HEK293 (cell line): ENCODE measurements around the gene FFAR2.
A peak's percentile ranks its signal among the peaks of the same experiment; 100 is the strongest.

ENCODE experiments used
- HIC1 ChIP-seq: fragments of 450-650 bp; formaldehyde crosslinking; IDR thresholded peaks from 2 replicates; pipeline ENCODE4 v1.5.1; 2016; ENCODE audit warnings: missing biosample characterization, missing genetic modification characterization
- KLF7 ChIP-seq: fragments of 450-650 bp; formaldehyde crosslinking; IDR thresholded peaks from 2 replicates; pipeline ENCODE4 v1.5.1; 2016; ENCODE audit warnings: missing biosample characterization, missing genetic modification characterization, borderline replicate concordance
- OVOL3 ChIP-seq: fragments of 450-650 bp; formaldehyde crosslinking; IDR thresholded peaks from 2 replicates; pipeline ENCODE4 v1.5.1; 2016; ENCODE audit warnings: missing biosample characterization, missing genetic modification characterization
- RBAK ChIP-seq: fragments of 450-650 bp; formaldehyde crosslinking; IDR thresholded peaks from 2 replicates; pipeline ENCODE4 v1.5.1; 2016; ENCODE audit warnings: missing biosample characterization, missing genetic modification characterization
- REST ChIP-seq: fragments of 450-650 bp; formaldehyde crosslinking; IDR thresholded peaks from 2 replicates; pipeline ENCODE4 v1.5.1; 2016; ENCODE audit warnings: missing biosample characterization, missing genetic modification characterization
- ZBTB21 ChIP-seq: fragments of 450-650 bp; formaldehyde crosslinking; IDR thresholded peaks from 2 replicates; pipeline ENCODE4 v1.5.1; 2017; ENCODE audit warnings: missing biosample characterization, missing genetic modification characterization
- ZBTB8A ChIP-seq: fragments of 450-650 bp; formaldehyde crosslinking; IDR thresholded peaks from 2 replicates; pipeline ENCODE4 v1.5.1; 2016; ENCODE audit warnings: missing biosample characterization, missing genetic modification characterization
- ZFP3 ChIP-seq: fragments of 450-650 bp; formaldehyde crosslinking; IDR thresholded peaks from 2 replicates; pipeline ENCODE4 v1.5.1; 2016; ENCODE audit warnings: low read depth, missing biosample characterization, missing genetic modification characterization
- ZNF121 ChIP-seq: fragments of 450-650 bp; formaldehyde crosslinking; IDR thresholded peaks from 2 replicates; pipeline ENCODE4 v1.5.1; 2016; ENCODE audit warnings: missing biosample characterization, missing genetic modification characterization
- ZNF140 ChIP-seq: fragments of 450-650 bp; formaldehyde crosslinking; IDR thresholded peaks from 2 replicates; pipeline ENCODE4 v1.5.1; 2016; ENCODE audit warnings: missing biosample characterization, missing genetic modification characterization
- ZNF16 ChIP-seq: fragments of 450-650 bp; formaldehyde crosslinking; IDR thresholded peaks from 2 replicates; pipeline ENCODE4 v1.5.1; 2016; ENCODE audit warnings: low read depth, missing biosample characterization, missing genetic modification characterization
- ZNF18 ChIP-seq: fragments of 450-650 bp; formaldehyde crosslinking; IDR thresholded peaks from 2 replicates; pipeline ENCODE4 v1.5.1; 2016; ENCODE audit warnings: missing biosample characterization, missing genetic modification characterization
- ZNF202 ChIP-seq: fragments of 450-650 bp; formaldehyde crosslinking; IDR thresholded peaks from 2 replicates; pipeline ENCODE4 v1.5.1; 2016; ENCODE audit warnings: missing biosample characterization, missing genetic modification characterization, borderline replicate concordance
- ZNF223 ChIP-seq: fragments of 450-650 bp; formaldehyde crosslinking; IDR thresholded peaks from 2 replicates; pipeline ENCODE4 v1.5.1; 2016; ENCODE audit warnings: missing biosample characterization, missing genetic modification characterization
- ZNF24 ChIP-seq: fragments of 450-650 bp; formaldehyde crosslinking; IDR thresholded peaks from 2 replicates; pipeline ENCODE4 v1.5.1; 2016; ENCODE audit warnings: missing biosample characterization, missing genetic modification characterization
- ZNF266 ChIP-seq: fragments of 450-650 bp; formaldehyde crosslinking; IDR thresholded peaks from 2 replicates; pipeline ENCODE4 v1.5.1; 2016; ENCODE audit warnings: missing biosample characterization, missing genetic modification characterization, low read depth
- ZNF292 ChIP-seq: fragments of 450-650 bp; formaldehyde crosslinking; IDR thresholded peaks from 2 replicates; pipeline ENCODE4 v1.5.1; 2016; ENCODE audit warnings: low read depth, missing biosample characterization, missing genetic modification characterization, borderline replicate concordance
- ZNF324 ChIP-seq: fragments of 450-650 bp; formaldehyde crosslinking; IDR thresholded peaks from 2 replicates; pipeline ENCODE4 v1.5.1; 2016; ENCODE audit warnings: missing biosample characterization, missing genetic modification characterization
- ZNF354C ChIP-seq: fragments of 450-650 bp; formaldehyde crosslinking; IDR thresholded peaks from 2 replicates; pipeline ENCODE4 v1.5.1; 2016; ENCODE audit warnings: missing biosample characterization, missing genetic modification characterization, low read depth, borderline replicate concordance
- ZNF394 ChIP-seq: fragments of 450-650 bp; formaldehyde crosslinking; IDR thresholded peaks from 2 replicates; pipeline ENCODE4 v1.5.1; 2016; ENCODE audit warnings: missing biosample characterization, missing genetic modification characterization, mild to moderate bottlenecking, moderate library complexity, borderline replicate concordance
- ZNF404 ChIP-seq: fragments of 450-650 bp; formaldehyde crosslinking; IDR thresholded peaks from 2 replicates; pipeline ENCODE4 v1.5.1; 2017; ENCODE audit warnings: missing biosample characterization, missing genetic modification characterization
- ZNF433 ChIP-seq: fragments of 450-650 bp; formaldehyde crosslinking; IDR thresholded peaks from 2 replicates; pipeline ENCODE4 v1.5.1; 2016; ENCODE audit warnings: missing biosample characterization, missing genetic modification characterization, low read depth
- ZNF514 ChIP-seq: fragments of 450-650 bp; formaldehyde crosslinking; IDR thresholded peaks from 2 replicates; pipeline ENCODE4 v1.5.1; 2016; ENCODE audit warnings: missing biosample characterization, missing genetic modification characterization
- ZNF555 ChIP-seq: fragments of 450-650 bp; formaldehyde crosslinking; conservative IDR thresholded peaks from 2 replicates; pipeline ENCODE4 v1.5.1; 2017; ENCODE audit warnings: missing biosample characterization, mild to moderate bottlenecking, missing genetic modification characterization, inconsistent platforms
- ZNF558 ChIP-seq: fragments of 450-650 bp; formaldehyde crosslinking; IDR thresholded peaks from 2 replicates; pipeline ENCODE4 v1.5.1; 2016; ENCODE audit warnings: missing biosample characterization, missing genetic modification characterization
- ZNF560 ChIP-seq: fragments of 450-650 bp; formaldehyde crosslinking; IDR thresholded peaks from 2 replicates; pipeline ENCODE4 v1.5.1; 2017; ENCODE audit warnings: missing biosample characterization, missing genetic modification characterization, borderline replicate concordance
- ZNF580 ChIP-seq: fragments of 450-650 bp; formaldehyde crosslinking; IDR thresholded peaks from 2 replicates; pipeline ENCODE4 v1.5.1; 2016; ENCODE audit warnings: missing biosample characterization, missing genetic modification characterization
- ZNF629 ChIP-seq: fragments of 450-650 bp; formaldehyde crosslinking; IDR thresholded peaks from 2 replicates; pipeline ENCODE4 v1.5.1; 2017; ENCODE audit warnings: missing biosample characterization, missing genetic modification characterization
- ZNF654 ChIP-seq: fragments of 450-650 bp; formaldehyde crosslinking; IDR thresholded peaks from 2 replicates; pipeline ENCODE4 v1.5.1; 2016; ENCODE audit warnings: low read depth, missing biosample characterization, missing genetic modification characterization
- ZNF791 ChIP-seq: fragments of 450-650 bp; formaldehyde crosslinking; IDR thresholded peaks from 2 replicates; pipeline ENCODE4 v1.5.1; 2016; ENCODE audit warnings: missing biosample characterization, missing genetic modification characterization
- ZSCAN23 ChIP-seq: fragments of 450-650 bp; formaldehyde crosslinking; IDR thresholded peaks from 2 replicates; pipeline ENCODE4 v1.5.1; 2016; ENCODE audit warnings: missing biosample characterization, missing genetic modification characterization
- ZSCAN4 ChIP-seq: fragments of 450-650 bp; formaldehyde crosslinking; IDR thresholded peaks from 2 replicates; pipeline ENCODE4 v1.5.1; 2017; ENCODE audit warnings: missing biosample characterization, missing genetic modification characterization
- ZXDB ChIP-seq: fragments of 450-650 bp; formaldehyde crosslinking; IDR thresholded peaks from 2 replicates; pipeline ENCODE4 v1.5.1; 2016; ENCODE audit warnings: missing biosample characterization, missing genetic modification characterization

FFAR2 gene

GRCh38 chr19:35461788-35462187 lies 13.7 kb downstream of the FFAR2 start (continued):
- peak; percentile 99 for TF ChIP-seq ZNF394 (tag by site-specific recombination)
- TF ChIP-seq ZNF223 (tag by site-specific recombination) = 0 out of 2 replicates have a peak, but pooled peaks have one; percentile 68
- peak; percentile 37; the same call in 1 of the 2 replicates for TF ChIP-seq ZNF324 (tag by site-specific recombination)
- TF ChIP-seq ZNF266 (tag by site-specific recombination) = peak; percentile 93
- TF ChIP-seq ZNF629 (tag by site-specific recombination) = peak; percentile 77
- TF ChIP-seq ZNF433 (tag by site-specific recombination) = peak; percentile 96
- TF ChIP-seq ZNF202 = peak; percentile 97
- peak; percentile 76; the same call in 1 of the 2 replicates for TF ChIP-seq KLF7 (tag by site-specific recombination)
- TF ChIP-seq ZXDB (tag by site-specific recombination) = peak; percentile 92
- TF ChIP-seq ZSCAN4 (tag by site-specific recombination) = 0 out of 2 replicates have a peak, but pooled peaks have one; percentile 9
- TF ChIP-seq ZNF354C (tag by site-specific recombination) = peak; percentile 90; the same call in 1 of the 2 replicates
- TF ChIP-seq ZNF16 = peak; percentile 35; the same call in 1 of the 2 replicates
- peak; percentile 89 for TF ChIP-seq ZNF121
- peak; percentile 92 for TF ChIP-seq ZNF292 (tag by site-specific recombination)
- peak; percentile 92 for TF ChIP-seq ZNF558 (tag by site-specific recombination)
- TF ChIP-seq ZNF654 (tag by site-specific recombination) = peak; percentile 66
- peak; percentile 72; the same call in 1 of the 2 replicates for TF ChIP-seq ZNF791
- TF ChIP-seq ZBTB8A (tag by site-specific recombination) = peak; percentile 93
- peak; percentile 69; the same call in 1 of the 2 replicates for TF ChIP-seq RBAK (tag by site-specific recombination)
- 0 out of 2 replicates have a peak, but pooled peaks have one; percentile 38 for TF ChIP-seq ZNF18
- peak; percentile 47; the same call in 1 of the 2 replicates for TF ChIP-seq ZNF24
- peak; percentile 83 for TF ChIP-seq ZBTB21 (tag by site-specific recombination)
- TF ChIP-seq ZNF555 (tag by site-specific recombination) = peak; percentile 100
- TF ChIP-seq OVOL3 (tag by site-specific recombination) = peak; percentile 83
- peak; percentile 97 for TF ChIP-seq ZNF560
- peak; percentile 90 for TF ChIP-seq REST (tag by site-specific recombination)
- peak; percentile 87 for TF ChIP-seq ZNF404 (tag by site-specific recombination)
- TF ChIP-seq ZFP3 (tag by site-specific recombination) = peak; percentile 61
- peak; percentile 92 for TF ChIP-seq ZNF580 (tag by site-specific recombination)
- peak; percentile 77; the same call in 1 of the 2 replicates for TF ChIP-seq ZNF514 (tag by site-specific recombination)
- peak; percentile 39; the same call in 1 of the 2 replicates for TF ChIP-seq HIC1 (tag by site-specific recombination)
- TF ChIP-seq ZSCAN23 = 0 out of 2 replicates have a peak, but pooled peaks have one; percentile 42
- TF ChIP-seq ZNF140 = peak; percentile 93
